NCI-H345 treated with DMSO at 0.1 percent for 48 hours (cell line): Measurements from ENCODE around the gene P3H4.

Experiments
- DNase-seq: peaks from one replicate; lab custom pipeline; 2025; ENCODE audit not compliant: unreplicated experiment; lab: John Stamatoyannopoulos, UW

The P3H4 gene

GRCh38 chr17:41822216-41823140 lies 10.7 kb upstream of the P3H4 start:
- no peak for DNase-seq

DNA sequence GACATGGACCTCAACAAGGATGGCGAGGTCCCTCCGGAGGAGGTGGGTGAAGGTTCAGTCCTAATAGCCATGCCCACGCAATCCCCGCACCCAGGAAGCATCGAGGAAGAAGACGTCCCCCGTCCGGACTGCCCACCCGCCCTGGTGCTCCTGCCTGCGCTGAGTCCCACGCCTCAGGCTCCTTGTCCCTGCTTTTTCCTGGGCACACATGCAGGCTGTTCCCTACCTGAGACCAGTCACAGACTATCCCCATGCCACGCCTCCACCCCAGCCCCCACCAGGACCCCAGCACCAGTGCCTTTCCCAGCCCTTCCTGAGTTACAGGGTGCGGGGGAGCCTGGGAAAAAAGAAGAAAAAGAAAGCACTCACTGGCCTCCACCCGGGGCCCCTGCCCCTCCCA lies 10.0 kb upstream of the P3H4 start:
- no peak for DNase-seq

GRCh38 chr17:41818024-41818423 lies 6.3 kb upstream of the P3H4 start:
- no peak for DNase-seq

DNA sequence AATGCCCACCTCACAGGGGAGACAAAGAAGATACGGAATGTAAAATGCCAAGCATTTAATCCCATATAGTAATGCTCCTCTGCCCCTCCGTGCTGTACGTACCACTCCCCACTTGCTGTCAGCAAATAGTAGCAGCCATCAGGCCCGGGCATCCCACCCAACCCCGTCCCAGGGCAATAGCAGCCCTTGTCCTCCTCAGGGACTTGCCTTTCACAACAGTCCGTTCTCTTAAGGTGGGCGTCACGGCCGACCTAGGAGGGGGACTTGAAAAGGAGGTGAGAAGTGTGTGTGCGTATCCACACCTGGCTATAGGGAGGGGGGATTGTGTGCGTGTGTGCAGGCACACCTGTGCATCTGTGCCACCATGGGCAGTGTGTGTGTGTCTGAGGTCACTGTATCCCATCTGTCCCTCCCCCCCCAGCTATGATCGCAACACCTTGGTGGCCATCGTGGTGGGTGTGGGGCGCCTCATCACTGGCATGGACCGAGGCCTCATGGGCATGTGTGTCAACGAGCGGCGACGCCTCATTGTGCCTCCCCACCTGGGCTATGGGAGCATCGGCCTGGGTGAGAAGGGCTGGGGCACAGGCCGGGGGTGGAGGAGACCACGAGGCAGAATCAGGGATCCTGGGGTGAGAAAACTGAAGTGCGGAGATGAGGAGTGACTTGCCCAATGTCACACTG lies 5.0 kb upstream of the P3H4 start:
- no peak for DNase-seq

DNA sequence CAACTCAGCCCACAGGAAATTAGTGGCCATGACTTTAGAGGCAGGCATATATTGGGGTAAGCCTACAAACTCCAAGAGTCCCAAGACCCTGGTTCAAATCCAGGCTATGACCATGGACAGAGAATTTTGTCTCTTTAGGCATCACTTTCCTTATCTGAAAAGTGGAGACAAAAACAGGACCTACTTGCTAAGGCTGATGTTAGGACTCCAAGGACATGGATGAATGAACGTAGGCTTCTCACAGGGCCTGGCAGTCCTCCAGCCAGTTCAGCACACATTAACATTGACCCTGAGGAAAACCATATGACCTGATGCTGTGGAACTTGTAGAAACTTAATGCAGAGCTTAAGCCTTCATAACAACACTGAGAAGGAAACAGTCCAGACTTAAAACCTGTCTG lies 2.4 kb upstream of the P3H4 start:
- no peak for DNase-seq

GRCh38 chr17:41813699-41814124 lies 2.0 kb upstream of the P3H4 start:
- no peak for DNase-seq

GRCh38 chr17:41813152-41813680 lies 1.5 kb upstream of the P3H4 start:
- DNase-seq: no peak

DNA sequence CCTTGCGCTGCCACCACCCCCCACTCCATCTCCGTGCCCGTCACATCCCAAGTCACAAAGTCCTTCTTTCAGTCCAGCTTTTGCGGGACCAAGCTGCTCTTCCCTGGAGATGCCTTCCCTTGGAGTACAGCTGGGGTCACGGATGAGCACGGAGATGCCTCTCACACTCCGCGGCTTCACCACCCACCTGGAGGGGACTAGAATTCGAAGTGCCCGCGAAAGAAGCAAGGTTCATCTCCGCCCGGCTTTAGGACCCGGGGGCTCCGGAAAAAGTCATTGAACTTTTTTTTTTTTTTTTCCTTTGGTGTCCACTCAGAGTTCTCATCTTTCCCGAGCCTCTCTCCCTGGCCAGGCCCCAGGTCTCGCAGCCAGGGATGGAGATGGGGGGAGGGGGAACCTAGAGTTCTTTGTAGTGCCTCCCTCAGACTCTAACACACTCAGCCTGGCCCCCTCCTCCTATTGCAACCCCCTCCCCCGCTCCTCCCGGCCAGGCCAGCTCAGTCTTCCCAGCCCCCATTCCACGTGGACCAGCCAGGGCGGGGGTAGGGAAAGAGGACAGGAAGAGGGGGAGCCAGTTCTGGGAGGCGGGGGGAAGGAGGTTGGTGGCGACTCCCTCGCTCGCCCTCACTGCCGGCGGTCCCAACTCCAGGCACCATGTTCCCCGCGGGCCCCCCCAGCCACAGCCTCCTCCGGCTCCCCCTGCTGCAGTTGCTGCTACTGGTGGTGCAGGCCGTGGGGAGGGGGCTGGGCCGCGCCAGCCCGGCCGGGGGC lies 817 bp upstream of the P3H4 start, which contains the start of gene FKBP10:
FKBP10 (plus strand) TSS at position 624 of the 771 bp plus-strand sequence; CDS start at position 655, 31 bp downstream.
- DNase-seq: peak; percentile 48

DNA sequence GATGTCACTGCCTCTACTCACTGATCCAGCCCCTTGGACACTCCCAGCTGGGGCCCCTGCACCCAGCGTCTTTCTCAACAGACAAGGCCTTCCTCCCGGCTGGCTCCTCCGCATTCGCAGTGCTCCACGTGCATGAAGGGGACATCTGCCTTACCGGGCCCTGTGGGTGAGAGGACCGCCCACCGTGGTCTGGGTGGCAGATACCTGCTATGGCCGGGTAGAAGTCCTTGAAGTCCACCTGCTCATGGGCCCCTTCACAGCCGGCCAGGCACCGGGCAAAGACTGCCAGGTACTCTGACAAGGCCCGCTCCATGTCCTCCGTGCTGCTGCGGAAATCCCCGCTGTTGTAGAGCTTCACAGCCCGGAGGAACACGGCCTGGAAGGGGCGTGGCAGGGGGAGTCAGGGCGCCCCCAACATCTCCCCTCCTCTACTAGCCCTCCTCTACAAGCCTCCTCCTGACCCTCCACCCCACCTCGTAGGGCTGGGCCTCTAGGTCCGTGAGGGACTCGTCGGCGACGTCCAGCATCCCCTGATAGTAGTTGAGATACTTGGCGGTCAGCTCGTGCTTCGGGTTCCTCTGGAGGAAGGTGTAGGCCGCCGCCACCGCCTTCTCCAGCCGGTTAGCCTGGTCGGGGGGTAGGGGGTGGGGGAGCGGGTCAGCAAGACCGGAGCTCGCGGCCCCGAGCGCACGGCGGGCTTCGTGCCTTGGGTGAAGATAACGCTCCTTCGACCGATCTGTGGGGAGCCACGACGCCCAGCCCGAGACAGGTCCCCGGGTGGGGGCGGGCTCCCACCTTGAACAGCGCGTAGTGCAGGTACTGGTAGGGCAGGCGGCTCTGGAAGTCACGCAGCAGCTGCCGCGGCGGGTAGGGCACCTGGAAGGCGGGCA lies 845 bp downstream of the P3H4 start:
- no peak for DNase-seq

- no peak for DNase-seq
Measured at GRCh38 chr17:41806685-41807445, 4.9 kb downstream of the P3H4 start.

GRCh38 chr17:41803049-41804020 lies 8.4 kb downstream of the P3H4 start:
- no peak for DNase-seq

- DNase-seq: peak; percentile 71
Measured at GRCh38 chr17:41801374-41802271, 10.1 kb downstream of the P3H4 start.

DNA sequence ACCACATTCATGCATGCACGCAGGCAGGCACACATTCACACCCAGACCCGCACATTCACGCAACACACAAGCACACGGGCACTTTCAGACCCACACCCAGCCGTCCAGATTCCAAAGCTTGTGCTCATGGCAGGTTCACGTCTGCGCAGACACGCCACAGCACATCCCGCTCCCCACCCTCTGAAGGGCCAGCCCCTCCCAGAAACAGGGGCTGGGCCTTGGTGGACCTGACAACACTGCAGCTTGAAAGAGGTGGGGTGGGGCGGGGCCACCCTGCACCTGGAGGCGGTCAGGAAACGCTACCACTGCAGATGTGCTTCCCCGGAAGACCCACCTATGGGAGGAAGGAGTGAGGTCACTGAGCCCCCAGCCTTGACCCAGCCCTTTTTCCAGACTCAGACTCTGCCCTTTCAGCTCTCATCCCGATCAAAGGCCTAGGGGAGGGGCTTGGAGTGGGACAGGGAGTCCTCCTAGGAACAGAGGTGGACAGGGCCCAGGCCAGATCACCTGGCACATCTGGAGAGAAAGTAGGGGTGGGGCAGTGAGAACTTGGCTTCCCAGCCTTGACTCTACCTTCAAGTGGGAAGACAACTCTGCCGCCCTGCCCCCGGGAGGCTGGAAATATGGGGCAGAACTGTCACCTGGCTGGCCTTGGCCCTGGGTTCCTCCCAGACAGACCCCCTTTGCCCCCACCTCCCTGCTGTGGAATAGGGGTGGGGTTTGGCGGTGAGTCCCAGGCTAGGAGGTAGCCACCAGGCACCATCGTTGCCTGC lies 11.0 kb downstream of the P3H4 start:
- peak; percentile 3 for DNase-seq

GRCh38 chr17:41799366-41799765 lies 12.4 kb downstream of the P3H4 start:
- DNase-seq: no peak

- no peak for DNase-seq
Measured at GRCh38 chr17:41797377-41797776, 14.4 kb downstream of the P3H4 start.

GRCh38 chr17:41796121-41796895 lies 15.4 kb downstream of the P3H4 start:
- DNase-seq: no peak
